WTC11 (cell line): ENCODE data around the gene NBEA. TPM values are rescaled to one million over a fixed set of nuclear protein-coding genes. Genes with fewer than 3 reads are reported as not detected.

Source experiments
- CREB1 ChIP-seq: sonication (generic); formaldehyde crosslinking; IDR thresholded peaks from 2 replicates; pipeline ENCODE4 v1.8.0; 2023; ENCODE audit warnings: mild to moderate bottlenecking, missing genetic modification reagents
- KAT7 ChIP-seq: sonication (generic); formaldehyde crosslinking; IDR thresholded peaks from 2 replicates; pipeline ENCODE4 v1.8.1; 2023; ENCODE audit warnings: missing genetic modification reagents, mild to moderate bottlenecking, borderline replicate concordance
- NFYB ChIP-seq: sonication (generic); formaldehyde crosslinking; conservative IDR thresholded peaks from 2 replicates; pipeline ENCODE4 v1.8.0; 2022; ENCODE audit warnings: low read depth, missing genetic modification reagents
- OVOL2 ChIP-seq: fragments of 250-450 bp; sonication (Bioruptor Pico); IDR thresholded peaks from 2 replicates; pipeline ENCODE4 v1.9.0; 2021; ENCODE audit warnings: mild to moderate bottlenecking, borderline replicate concordance
- RELA ChIP-seq: sonication (generic); formaldehyde crosslinking; IDR thresholded peaks from 2 replicates; pipeline ENCODE4 v1.8.1; 2022; ENCODE audit warnings: missing genetic modification reagents, mild to moderate bottlenecking, borderline replicate concordance
- SOX15 ChIP-seq: fragments of 250-450 bp; sonication (Bioruptor Pico); IDR thresholded peaks from 2 replicates; pipeline ENCODE4 v1.9.0; 2021; ENCODE audit warnings: mild to moderate bottlenecking
- TCF7 ChIP-seq: sonication (generic); formaldehyde crosslinking; IDR thresholded peaks from 2 replicates; pipeline ENCODE4 v1.8.0; 2022; ENCODE audit warnings: mild to moderate bottlenecking, low read depth, missing genetic modification reagents, moderate library complexity
- TEAD4 ChIP-seq: sonication (generic); formaldehyde crosslinking; IDR thresholded peaks from 2 replicates; pipeline ENCODE4 v1.8.0; 2022; ENCODE audit warnings: mild to moderate bottlenecking, missing genetic modification reagents
- ZNF121 ChIP-seq: sonication (generic); formaldehyde crosslinking; IDR thresholded peaks from 2 replicates; pipeline ENCODE4 v1.8.0; 2023; ENCODE audit warnings: missing genetic modification reagents
- ZNF138 ChIP-seq: sonication (generic); formaldehyde crosslinking; conservative IDR thresholded peaks from 2 replicates; pipeline ENCODE4 v1.8.1; 2022; ENCODE audit warnings: mild to moderate bottlenecking, moderate library complexity, missing genetic modification reagents
- ZNF396 ChIP-seq: fragments of 250-450 bp; sonication (Bioruptor Pico); IDR thresholded peaks from 2 replicates; pipeline ENCODE4 v1.8.0; 2021; ENCODE audit warnings: mild to moderate bottlenecking, moderate library complexity, borderline replicate concordance
- total RNA-seq: library from RNA; stranded (reverse); gene quantifications from 3 replicates; pipeline ENCODE4 v1.2.3, GENCODE V29; 2021
- TF ChIP-seq, protein P1 (sequence below): sonication (generic); formaldehyde crosslinking; IDR thresholded peaks from 2 replicates; pipeline ENCODE4 v1.8.1; 2022; ENCODE audit warnings: mild to moderate bottlenecking, moderate library complexity, missing genetic modification reagents
- TF ChIP-seq, protein P2 (sequence below): fragments of 200-600 bp; IDR thresholded peaks from 2 replicates; pipeline ENCODE4 v1.8.0; 2022; ENCODE audit warnings: antibody characterized with exemption
- TF ChIP-seq, protein P3 (sequence below): sonication (generic); formaldehyde crosslinking; IDR thresholded peaks from 2 replicates; pipeline ENCODE4 v1.8.0; 2022; ENCODE audit warnings: mild to moderate bottlenecking, missing genetic modification reagents
- TF ChIP-seq, protein P4 (sequence below): sonication (generic); formaldehyde crosslinking; IDR thresholded peaks from 2 replicates; pipeline ENCODE4 v1.8.1; 2023; ENCODE audit warnings: mild to moderate bottlenecking, moderate library complexity, missing genetic modification reagents
- TF ChIP-seq, protein P5 (sequence below): sonication (generic); formaldehyde crosslinking; conservative IDR thresholded peaks from 2 replicates; pipeline ENCODE4 v1.8.1; 2023; ENCODE audit warnings: mild to moderate bottlenecking, low read depth, missing genetic modification reagents, moderate library complexity
- TF ChIP-seq, protein P6 (sequence below): sonication (generic); formaldehyde crosslinking; IDR thresholded peaks from 2 replicates; pipeline ENCODE4 v1.8.1; 2023; ENCODE audit warnings: mild to moderate bottlenecking, missing genetic modification reagents, moderate library complexity
- TF ChIP-seq, protein P7 (sequence below): sonication (generic); formaldehyde crosslinking; IDR thresholded peaks from 2 replicates; pipeline ENCODE4 v1.8.0; 2022; ENCODE audit warnings: mild to moderate bottlenecking, missing genetic modification reagents
- TF ChIP-seq, protein P8 (sequence below): fragments of 250-450 bp; sonication (Bioruptor Pico); IDR thresholded peaks from 2 replicates; pipeline ENCODE4 v2.1.2; 2022; ENCODE audit warnings: mild to moderate bottlenecking, moderate library complexity
- TF ChIP-seq, protein P9 (sequence below): sonication (generic); formaldehyde crosslinking; conservative IDR thresholded peaks from 2 replicates; pipeline ENCODE4 v1.8.1; 2022; ENCODE audit warnings: mild to moderate bottlenecking, missing genetic modification reagents
- TF ChIP-seq, protein P10 (sequence below): sonication (generic); formaldehyde crosslinking; IDR thresholded peaks from 2 replicates; pipeline ENCODE4 v1.8.1; 2022; ENCODE audit warnings: low read depth, missing genetic modification reagents, borderline replicate concordance
- TF ChIP-seq, protein P11 (sequence below): sonication (generic); formaldehyde crosslinking; IDR thresholded peaks from 2 replicates; pipeline ENCODE4 v1.8.1; 2022; ENCODE audit warnings: low read depth, mild to moderate bottlenecking, moderate library complexity, missing genetic modification reagents, borderline replicate concordance

Gene NBEA
- total RNA-seq, 1 experiment from 2014 or later, result 20.9 TPM

DNA sequence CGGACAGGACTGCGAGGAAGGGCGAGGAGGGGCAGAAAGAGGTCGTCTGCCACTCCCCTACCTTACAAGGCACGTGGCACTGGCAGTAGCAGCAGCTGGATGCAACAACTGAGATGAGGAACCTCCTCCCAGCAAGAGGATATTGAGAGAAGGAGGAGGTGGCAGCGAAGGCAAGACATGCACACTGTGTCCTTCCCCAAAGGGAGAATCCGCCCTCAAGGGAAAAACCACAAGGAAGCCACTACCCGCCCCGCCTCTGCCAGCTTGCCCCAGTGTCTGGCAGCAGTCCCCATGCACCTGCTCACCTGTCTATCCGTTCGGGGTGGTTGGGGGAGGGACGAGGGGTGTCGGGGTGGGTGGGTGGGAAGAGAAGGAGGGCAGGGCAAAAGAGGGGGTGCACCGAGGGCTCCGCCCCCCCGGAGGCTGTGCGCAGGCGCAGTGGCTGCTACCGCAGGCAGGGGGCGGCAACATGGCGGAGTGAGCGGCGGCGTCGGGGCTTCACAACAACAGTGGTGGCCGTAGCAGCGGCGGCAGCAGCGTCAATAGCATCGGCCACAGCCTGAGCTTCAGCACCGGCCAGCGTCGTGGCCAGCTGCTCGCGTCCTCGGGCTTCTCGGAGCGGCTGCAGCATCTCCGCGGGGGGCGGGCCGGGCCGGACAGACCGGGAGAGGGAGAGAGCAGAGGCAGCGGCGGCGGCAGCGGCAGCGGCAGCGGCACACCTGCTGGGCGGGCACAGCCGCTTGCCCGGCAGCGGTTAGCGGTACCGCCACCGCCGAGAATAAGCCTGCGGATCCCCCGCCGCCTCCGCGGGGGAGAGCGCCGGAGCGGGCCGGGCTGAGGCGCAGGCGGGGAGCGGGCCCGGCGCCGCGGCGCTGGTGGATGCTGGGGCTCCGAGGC is at the start of gene NBEA (continued):
- TF ChIP-seq, protein P1, sequence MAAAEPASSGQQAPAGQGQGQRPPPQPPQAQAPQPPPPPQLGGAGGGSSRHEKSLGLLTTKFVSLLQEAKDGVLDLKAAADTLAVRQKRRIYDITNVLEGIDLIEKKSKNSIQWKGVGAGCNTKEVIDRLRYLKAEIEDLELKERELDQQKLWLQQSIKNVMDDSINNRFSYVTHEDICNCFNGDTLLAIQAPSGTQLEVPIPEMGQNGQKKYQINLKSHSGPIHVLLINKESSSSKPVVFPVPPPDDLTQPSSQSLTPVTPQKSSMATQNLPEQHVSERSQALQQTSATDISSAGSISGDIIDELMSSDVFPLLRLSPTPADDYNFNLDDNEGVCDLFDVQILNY (CRISPR knock-in tag), result no peak
- TF ChIP-seq TEAD4 (CRISPR knock-in tag) (no peak), RELA (CRISPR knock-in tag) (no peak), CREB1 (CRISPR knock-in tag) (no peak), OVOL2 (no peak), ZNF396 (CRISPR knock-in tag) (no peak), ZNF121 (CRISPR knock-in tag) (0 out of 2 replicates have a peak, but pooled peaks have one; percentile 9), TCF7 (CRISPR knock-in tag) (no peak), SOX15 (CRISPR knock-in tag) (no peak), KAT7 (CRISPR knock-in tag) (peak; percentile 98), NFYB (CRISPR knock-in tag) (peak; percentile 14; the same call in 1 of the 2 replicates), ZNF138 (CRISPR knock-in tag) (no peak)
- TF ChIP-seq, protein P2, sequence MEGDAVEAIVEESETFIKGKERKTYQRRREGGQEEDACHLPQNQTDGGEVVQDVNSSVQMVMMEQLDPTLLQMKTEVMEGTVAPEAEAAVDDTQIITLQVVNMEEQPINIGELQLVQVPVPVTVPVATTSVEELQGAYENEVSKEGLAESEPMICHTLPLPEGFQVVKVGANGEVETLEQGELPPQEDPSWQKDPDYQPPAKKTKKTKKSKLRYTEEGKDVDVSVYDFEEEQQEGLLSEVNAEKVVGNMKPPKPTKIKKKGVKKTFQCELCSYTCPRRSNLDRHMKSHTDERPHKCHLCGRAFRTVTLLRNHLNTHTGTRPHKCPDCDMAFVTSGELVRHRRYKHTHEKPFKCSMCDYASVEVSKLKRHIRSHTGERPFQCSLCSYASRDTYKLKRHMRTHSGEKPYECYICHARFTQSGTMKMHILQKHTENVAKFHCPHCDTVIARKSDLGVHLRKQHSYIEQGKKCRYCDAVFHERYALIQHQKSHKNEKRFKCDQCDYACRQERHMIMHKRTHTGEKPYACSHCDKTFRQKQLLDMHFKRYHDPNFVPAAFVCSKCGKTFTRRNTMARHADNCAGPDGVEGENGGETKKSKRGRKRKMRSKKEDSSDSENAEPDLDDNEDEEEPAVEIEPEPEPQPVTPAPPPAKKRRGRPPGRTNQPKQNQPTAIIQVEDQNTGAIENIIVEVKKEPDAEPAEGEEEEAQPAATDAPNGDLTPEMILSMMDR, result peak; percentile 58
- TF ChIP-seq, protein P3, sequence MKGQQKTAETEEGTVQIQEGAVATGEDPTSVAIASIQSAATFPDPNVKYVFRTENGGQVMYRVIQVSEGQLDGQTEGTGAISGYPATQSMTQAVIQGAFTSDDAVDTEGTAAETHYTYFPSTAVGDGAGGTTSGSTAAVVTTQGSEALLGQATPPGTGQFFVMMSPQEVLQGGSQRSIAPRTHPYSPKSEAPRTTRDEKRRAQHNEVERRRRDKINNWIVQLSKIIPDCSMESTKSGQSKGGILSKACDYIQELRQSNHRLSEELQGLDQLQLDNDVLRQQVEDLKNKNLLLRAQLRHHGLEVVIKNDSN (CRISPR knock-in tag), result peak; percentile 65; the same call in 1 of the 2 replicates
- TF ChIP-seq, protein P4, sequence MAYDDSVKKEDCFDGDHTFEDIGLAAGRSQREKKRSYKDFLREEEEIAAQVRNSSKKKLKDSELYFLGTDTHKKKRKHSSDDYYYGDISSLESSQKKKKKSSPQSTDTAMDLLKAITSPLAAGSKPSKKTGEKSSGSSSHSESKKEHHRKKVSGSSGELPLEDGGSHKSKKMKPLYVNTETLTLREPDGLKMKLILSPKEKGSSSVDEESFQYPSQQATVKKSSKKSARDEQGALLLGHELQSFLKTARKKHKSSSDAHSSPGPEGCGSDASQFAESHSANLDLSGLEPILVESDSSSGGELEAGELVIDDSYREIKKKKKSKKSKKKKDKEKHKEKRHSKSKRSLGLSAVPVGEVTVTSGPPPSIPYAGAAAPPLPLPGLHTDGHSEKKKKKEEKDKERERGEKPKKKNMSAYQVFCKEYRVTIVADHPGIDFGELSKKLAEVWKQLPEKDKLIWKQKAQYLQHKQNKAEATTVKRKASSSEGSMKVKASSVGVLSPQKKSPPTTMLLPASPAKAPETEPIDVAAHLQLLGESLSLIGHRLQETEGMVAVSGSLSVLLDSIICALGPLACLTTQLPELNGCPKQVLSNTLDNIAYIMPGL (CRISPR knock-in tag), result peak; percentile 68; the same call in 1 of the 2 replicates
- TF ChIP-seq, protein P5, sequence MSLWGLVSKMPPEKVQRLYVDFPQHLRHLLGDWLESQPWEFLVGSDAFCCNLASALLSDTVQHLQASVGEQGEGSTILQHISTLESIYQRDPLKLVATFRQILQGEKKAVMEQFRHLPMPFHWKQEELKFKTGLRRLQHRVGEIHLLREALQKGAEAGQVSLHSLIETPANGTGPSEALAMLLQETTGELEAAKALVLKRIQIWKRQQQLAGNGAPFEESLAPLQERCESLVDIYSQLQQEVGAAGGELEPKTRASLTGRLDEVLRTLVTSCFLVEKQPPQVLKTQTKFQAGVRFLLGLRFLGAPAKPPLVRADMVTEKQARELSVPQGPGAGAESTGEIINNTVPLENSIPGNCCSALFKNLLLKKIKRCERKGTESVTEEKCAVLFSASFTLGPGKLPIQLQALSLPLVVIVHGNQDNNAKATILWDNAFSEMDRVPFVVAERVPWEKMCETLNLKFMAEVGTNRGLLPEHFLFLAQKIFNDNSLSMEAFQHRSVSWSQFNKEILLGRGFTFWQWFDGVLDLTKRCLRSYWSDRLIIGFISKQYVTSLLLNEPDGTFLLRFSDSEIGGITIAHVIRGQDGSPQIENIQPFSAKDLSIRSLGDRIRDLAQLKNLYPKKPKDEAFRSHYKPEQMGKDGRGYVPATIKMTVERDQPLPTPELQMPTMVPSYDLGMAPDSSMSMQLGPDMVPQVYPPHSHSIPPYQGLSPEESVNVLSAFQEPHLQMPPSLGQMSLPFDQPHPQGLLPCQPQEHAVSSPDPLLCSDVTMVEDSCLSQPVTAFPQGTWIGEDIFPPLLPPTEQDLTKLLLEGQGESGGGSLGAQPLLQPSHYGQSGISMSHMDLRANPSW (CRISPR knock-in tag), result no peak
- TF ChIP-seq, protein P6, sequence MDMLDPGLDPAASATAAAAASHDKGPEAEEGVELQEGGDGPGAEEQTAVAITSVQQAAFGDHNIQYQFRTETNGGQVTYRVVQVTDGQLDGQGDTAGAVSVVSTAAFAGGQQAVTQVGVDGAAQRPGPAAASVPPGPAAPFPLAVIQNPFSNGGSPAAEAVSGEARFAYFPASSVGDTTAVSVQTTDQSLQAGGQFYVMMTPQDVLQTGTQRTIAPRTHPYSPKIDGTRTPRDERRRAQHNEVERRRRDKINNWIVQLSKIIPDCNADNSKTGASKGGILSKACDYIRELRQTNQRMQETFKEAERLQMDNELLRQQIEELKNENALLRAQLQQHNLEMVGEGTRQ (CRISPR knock-in tag), result peak; percentile 77
- TF ChIP-seq, protein P7, sequence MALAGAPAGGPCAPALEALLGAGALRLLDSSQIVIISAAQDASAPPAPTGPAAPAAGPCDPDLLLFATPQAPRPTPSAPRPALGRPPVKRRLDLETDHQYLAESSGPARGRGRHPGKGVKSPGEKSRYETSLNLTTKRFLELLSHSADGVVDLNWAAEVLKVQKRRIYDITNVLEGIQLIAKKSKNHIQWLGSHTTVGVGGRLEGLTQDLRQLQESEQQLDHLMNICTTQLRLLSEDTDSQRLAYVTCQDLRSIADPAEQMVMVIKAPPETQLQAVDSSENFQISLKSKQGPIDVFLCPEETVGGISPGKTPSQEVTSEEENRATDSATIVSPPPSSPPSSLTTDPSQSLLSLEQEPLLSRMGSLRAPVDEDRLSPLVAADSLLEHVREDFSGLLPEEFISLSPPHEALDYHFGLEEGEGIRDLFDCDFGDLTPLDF (CRISPR knock-in tag), result no peak
- TF ChIP-seq, protein P8, sequence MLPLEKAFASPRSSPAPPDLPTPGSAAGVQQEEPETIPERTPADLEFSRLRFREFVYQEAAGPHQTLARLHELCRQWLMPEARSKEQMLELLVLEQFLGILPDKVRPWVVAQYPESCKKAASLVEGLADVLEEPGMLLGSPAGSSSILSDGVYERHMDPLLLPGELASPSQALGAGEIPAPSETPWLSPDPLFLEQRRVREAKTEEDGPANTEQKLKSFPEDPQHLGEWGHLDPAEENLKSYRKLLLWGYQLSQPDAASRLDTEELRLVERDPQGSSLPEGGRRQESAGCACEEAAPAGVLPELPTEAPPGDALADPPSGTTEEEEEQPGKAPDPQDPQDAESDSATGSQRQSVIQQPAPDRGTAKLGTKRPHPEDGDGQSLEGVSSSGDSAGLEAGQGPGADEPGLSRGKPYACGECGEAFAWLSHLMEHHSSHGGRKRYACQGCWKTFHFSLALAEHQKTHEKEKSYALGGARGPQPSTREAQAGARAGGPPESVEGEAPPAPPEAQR (CRISPR knock-in tag), result no peak
- TF ChIP-seq, protein P9, sequence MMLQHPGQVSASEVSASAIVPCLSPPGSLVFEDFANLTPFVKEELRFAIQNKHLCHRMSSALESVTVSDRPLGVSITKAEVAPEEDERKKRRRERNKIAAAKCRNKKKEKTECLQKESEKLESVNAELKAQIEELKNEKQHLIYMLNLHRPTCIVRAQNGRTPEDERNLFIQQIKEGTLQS (CRISPR knock-in tag), result no peak
- TF ChIP-seq, protein P10, sequence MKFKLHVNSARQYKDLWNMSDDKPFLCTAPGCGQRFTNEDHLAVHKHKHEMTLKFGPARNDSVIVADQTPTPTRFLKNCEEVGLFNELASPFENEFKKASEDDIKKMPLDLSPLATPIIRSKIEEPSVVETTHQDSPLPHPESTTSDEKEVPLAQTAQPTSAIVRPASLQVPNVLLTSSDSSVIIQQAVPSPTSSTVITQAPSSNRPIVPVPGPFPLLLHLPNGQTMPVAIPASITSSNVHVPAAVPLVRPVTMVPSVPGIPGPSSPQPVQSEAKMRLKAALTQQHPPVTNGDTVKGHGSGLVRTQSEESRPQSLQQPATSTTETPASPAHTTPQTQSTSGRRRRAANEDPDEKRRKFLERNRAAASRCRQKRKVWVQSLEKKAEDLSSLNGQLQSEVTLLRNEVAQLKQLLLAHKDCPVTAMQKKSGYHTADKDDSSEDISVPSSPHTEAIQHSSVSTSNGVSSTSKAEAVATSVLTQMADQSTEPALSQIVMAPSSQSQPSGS (CRISPR knock-in tag), result no peak
- TF ChIP-seq, protein P11, sequence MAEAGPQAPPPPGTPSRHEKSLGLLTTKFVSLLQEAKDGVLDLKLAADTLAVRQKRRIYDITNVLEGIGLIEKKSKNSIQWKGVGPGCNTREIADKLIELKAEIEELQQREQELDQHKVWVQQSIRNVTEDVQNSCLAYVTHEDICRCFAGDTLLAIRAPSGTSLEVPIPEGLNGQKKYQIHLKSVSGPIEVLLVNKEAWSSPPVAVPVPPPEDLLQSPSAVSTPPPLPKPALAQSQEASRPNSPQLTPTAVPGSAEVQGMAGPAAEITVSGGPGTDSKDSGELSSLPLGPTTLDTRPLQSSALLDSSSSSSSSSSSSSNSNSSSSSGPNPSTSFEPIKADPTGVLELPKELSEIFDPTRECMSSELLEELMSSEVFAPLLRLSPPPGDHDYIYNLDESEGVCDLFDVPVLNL (CRISPR knock-in tag), result no peak
